GM12801 (cell line): ENCODE data around the gene DNM1L.

Experiments used
- TF ChIP-seq, protein P1 (sequence below): IDR thresholded peaks from one replicate; pipeline ENCODE4 v1.5.1; 2011; ENCODE audit warnings: control low read depth; ENCODE audit not compliant: insufficient read length; ENCODE audit errors: extremely low read depth

The DNM1L gene

GRCh38 chr12:32777691-32778175 lies 98.6 kb downstream of the DNM1L start:
- TF ChIP-seq, protein P1, sequence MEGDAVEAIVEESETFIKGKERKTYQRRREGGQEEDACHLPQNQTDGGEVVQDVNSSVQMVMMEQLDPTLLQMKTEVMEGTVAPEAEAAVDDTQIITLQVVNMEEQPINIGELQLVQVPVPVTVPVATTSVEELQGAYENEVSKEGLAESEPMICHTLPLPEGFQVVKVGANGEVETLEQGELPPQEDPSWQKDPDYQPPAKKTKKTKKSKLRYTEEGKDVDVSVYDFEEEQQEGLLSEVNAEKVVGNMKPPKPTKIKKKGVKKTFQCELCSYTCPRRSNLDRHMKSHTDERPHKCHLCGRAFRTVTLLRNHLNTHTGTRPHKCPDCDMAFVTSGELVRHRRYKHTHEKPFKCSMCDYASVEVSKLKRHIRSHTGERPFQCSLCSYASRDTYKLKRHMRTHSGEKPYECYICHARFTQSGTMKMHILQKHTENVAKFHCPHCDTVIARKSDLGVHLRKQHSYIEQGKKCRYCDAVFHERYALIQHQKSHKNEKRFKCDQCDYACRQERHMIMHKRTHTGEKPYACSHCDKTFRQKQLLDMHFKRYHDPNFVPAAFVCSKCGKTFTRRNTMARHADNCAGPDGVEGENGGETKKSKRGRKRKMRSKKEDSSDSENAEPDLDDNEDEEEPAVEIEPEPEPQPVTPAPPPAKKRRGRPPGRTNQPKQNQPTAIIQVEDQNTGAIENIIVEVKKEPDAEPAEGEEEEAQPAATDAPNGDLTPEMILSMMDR: no peak

DNA sequence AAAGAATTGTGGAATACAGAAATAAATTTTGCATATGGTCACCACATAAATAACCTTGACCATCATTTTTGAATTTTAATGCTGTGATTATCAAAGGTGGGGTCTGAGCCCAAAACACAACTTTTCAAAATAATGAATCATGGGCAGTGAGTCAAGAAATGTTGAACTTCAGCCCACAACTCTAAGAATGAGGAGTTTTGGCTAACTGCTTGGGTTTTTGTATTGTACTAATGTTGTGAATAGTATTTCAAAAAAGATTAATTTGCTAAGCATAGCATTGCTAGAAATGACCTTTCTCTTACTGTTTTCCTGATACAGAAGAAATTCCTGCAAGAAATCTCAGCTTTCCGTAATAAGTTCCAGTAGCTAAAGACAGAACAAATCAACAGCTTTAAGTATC lies 101.0 kb downstream of the DNM1L start:
- TF ChIP-seq, protein P1: no peak

- TF ChIP-seq, protein P1: no peak
Observed at GRCh38 chr12:32783029-32783428, 103.9 kb downstream of the DNM1L start.

DNA sequence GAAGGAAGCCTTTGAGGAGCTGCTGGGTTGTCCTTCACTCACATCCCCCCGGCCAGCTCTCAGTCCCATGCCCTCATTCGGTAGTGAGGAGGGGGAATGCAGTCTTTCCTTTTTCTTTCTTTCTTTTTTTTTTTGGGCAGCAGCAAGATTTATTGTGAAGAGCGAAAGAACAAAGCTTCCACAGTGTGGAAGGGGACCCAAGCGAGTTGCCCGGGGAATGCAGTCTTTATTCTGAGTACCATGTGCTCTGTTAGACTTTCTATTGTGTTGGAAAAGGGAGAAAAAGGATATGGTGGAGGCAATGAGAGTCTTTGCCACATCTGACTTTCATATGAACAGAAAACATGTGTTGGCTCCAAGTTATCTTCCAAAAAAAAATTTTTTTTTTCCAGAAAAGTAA lies 106.5 kb downstream of the DNM1L start:
- TF ChIP-seq, protein P1: no peak

- TF ChIP-seq, protein P1: no peak
Observed at GRCh38 chr12:32788405-32788804, 109.3 kb downstream of the DNM1L start.

DNA sequence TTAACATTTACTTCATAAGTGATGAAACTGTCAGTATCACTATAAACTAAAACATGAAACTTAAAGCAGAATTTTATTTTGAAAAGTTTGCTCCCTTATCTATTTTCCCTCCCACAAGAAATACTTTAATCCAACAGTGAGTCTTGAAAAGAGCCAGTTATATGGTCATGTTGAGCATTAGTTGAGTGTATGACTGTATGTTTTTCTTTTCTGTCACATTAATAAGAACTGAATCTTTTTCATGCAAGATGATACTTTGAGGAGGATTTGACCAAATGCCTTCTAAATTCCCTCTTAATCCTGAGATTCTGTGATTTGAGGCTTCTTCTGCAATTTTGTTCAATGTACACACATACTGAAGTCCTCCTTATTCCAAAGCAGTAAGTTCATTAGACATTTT lies 110.3 kb downstream of the DNM1L start:
- TF ChIP-seq, protein P1: no peak

DNA sequence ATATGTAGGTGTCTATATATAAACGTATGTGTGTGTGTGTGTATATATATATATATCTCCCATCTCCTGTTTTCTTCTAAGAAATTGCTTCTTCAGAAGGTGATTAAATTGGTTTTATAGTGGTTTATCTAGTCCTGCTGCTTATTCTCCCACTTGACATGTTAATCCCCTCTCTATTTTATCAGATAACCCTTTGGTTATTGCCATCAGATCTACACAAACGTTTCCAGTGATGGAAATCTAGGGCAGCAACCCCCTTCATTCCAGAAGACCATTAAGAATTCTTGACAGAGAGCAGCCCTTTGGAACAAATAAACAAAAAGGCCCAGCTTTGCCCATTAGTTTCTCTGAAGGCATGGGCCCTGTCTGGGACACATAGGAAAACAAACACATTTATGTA lies 110.8 kb downstream of the DNM1L start:
- TF ChIP-seq, protein P1: no peak

GRCh38 chr12:32794281-32794680 lies 115.2 kb downstream of the DNM1L start:
- TF ChIP-seq, protein P1: no peak
